Measurements from ENCODE around the gene AASDH.
A peak's percentile ranks its signal among the peaks of the same experiment; 100 is the strongest.

Gene AASDH

DNA sequence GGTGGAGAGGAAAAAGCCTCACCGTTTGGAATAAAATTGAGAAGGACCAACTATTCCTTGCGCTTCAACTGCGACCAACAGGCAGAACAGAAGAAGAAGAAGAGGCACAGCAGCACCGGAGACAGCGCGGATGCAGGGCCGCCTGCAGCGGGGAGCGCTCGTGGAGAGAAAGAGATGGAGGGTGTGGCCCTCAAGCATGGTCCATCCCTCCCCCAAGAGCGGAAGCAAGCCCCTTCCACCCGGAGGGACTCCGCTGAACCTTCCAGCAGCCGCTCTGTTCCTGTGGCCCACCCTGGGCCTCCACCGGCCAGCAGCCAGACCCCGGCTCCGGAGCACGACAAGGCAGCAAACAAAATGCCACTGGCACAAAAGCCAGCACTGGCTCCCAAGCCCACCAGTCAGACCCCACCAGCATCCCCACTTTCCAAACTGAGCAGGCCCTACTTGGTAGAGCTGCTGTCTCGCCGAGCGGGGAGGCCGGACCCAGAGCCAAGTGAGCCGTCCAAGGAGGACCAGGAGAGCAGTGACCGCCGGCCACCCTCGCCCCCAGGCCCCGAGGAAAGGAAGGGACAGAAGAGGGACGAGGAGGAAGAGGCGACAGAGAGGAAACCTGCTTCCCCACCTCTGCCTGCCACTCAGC, 71.2 kb downstream of the AASDH start:
- no peak for DNase-seq (ENCODE audit: low spot score)

DNA sequence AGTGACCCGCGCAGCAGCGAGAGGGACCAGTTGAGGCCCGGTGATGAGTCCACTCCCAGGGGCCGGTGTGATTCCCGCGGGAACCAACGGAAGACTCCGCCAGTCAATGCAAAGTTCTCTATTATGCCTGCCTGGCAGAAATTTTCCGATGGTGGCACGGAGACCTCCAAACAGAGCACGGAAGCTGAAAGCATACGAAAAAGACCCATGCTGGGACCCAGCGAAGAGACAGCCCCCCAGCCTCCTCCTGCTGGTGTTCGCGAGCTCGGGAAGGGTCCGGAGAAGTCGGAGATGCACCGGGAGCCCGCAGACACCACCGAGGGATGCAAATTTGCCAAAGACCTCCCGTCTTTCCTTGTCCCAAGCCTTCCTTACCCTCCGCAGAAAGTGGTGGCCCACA, 71.7 kb downstream of the AASDH start:
- DNase-seq (ENCODE audit: low spot score): no peak

DNA sequence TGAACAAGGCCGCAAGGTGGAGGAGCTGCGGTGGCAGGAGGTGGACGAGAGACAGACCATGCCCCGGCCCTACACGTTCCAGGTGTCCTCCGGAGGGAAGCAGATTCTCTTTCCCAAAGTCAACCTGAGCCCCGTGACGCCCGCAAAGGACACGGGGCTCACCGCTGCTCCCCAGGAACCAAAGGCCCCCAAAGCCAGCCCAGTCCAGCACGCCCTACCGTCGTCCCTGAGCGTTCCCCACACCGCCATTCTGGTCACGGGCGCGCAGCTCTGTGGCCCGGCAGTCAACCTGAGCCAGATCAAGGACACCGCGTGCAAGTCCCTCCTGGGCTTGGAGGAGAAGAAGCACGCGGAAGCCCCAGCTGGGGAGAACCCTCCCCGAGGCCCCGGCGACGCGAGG, 72.2 kb downstream of the AASDH start:
- no peak for DNase-seq (ENCODE audit: low spot score)

DNA sequence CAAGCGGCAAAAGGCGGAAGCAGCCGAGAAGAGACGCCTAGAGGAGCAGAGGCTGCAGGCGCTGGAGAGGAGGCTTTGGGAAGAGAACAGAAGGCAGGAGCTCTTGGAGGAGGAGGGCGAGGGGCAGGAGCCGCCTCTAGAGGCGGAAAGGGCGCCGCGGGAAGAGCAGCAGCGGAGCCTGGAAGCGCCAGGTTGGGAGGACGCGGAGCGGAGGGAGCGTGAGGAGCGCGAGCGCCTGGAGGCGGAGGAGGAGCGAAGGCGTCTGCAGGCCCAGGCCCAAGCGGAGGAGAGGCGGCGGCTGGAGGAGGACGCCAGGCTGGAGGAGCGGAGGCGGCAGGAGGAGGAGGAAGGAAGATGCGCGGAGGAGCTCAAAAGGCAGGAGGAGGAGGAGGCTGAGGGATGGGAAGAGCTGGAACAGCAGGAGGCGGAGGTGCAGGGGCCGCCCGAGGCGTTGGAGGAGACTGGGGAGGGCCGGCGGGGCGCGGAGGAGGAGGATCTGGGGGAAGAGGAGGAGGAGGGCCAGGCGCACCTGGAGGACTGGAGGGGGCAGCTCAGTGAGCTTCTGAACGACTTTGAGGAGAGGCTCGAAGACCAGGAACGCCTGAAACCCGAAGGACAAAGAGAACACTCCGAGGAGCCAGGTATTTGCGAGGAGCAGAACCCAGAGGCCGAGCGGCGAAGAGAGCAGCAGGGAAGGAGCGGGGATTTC, 72.9 kb downstream of the AASDH start:
- DNase-seq (ENCODE audit: low spot score): no peak

DNA sequence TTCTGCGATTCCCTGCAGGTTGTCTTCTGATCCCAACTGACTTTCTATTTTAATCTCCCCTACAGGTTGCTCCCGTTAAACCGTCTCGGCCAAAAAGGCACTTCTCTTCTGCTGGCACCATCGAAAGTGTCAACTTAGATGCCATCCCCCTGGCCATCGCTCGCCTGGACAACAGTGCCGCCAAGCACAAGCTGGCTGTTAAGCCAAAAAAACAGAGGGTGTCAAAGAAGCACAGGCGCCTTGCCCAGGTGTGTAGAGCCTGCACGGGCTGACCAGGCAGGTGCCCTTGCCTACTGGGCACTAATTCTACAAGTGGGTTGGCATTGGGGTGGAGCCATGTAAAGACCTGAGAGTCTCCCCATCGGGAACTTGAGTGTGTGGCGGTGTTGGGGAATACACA, 74.2 kb downstream of the AASDH start:
- DNase-seq (ENCODE audit: low spot score): no peak

DNA sequence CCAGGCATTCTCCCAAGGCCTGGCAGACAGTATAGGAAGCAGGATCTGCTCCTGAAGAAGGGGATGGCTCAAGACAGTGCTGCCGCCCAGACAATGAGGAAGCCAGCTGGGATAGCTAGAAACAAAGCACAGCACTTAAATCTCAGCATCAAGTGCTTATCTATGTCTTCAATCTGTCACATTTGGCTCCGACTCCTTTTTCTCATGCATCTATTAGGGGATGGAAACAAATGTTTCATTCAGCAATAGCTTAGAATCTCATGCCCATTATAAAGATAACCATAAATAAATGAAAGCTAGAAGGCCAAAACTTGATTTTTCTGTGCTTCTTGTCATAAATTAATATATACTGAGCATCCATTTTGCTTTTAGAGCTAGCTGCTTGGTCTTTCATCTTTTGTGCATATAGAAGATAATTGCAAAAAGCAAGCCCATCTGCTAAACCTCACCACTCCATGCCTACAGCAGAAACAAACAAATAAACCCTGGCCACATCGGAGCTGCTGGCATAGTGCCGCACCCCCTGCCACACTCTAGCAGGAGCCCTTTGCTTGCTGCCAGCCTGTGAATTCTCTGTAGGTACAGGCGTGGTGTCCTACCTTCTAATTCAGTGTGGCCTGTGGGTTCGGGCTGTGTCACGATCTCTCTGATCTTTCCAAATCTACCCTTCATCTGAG, 75.9 kb downstream of the AASDH start:
- DNase-seq (ENCODE audit: low spot score): no peak

DNA sequence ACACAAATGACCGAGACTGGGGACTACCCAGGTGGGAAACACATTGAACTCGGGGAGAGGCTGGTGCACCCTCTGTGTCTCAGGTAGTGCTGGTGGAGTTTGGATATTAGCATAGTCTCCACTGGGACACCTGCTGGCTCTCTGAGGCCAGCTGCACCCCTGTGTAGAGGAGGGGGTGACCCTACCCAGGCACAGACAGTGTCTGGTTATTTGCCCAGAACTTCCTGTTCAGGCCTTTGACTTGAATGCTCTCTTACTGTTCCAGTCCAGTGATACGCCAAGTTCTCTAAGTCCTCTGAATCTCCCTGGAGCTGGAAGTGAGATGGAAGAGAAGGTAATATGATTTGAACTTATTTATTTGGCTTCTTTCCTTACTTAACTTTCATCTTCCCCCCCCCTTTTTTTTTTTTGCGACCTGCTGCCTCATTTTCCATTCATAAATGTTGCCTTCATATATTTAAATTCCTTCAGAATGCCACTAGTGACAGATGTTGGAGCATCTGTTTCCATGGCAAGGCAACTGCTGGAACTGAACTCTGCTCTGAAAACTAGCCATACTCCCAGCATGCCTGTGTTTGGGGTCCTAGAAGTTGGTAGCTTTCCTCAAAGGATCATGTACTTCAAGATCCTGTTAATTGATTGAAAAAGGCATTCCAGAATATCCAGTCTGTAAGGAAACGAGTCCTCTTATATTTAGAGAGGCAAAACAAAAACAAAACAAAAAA, 76.7 kb downstream of the AASDH start:
- no peak for DNase-seq (ENCODE audit: low spot score)

DNA sequence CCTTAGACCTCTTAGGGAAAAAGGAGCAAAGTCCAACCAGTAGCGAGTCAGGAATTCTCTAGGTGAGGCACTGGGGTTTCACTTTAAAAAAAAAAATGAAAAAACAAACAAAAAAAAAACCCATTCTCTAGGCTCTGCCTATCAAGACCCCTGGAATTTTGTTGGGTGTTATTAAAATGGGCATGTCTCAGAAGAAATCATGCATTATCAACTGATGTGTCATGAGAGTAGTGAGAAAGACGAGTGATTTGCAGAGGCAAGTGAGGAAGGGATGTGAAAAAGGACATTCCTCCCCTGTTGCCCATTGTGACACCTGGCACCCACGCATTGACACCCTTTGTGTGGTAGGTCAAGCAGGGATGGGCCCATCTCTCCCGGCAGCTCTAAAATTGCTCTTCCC, 78.9 kb downstream of the AASDH start:
- DNase-seq (ENCODE audit: low spot score): no peak

DNA sequence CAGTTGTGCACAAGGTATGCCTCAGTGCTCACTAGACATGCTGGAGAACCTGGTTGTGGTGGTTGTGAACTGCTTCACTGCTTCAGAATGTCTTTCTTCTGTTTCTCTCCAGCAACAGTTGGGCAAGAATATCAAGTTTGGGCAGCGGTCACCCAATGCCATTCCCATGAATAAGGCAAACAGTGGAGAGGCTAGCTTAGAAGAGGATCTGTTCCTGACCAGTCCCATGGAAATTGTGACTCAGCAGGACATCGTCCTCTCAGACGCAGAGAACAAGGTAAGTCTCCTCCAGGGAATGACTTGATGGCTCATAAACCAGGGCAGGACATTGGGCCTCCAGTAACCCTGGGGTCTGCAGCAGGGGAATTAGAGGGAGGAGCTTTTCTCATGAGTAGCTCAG, 79.9 kb downstream of the AASDH start:
- DNase-seq (ENCODE audit: low spot score): peak; percentile 43

DNA sequence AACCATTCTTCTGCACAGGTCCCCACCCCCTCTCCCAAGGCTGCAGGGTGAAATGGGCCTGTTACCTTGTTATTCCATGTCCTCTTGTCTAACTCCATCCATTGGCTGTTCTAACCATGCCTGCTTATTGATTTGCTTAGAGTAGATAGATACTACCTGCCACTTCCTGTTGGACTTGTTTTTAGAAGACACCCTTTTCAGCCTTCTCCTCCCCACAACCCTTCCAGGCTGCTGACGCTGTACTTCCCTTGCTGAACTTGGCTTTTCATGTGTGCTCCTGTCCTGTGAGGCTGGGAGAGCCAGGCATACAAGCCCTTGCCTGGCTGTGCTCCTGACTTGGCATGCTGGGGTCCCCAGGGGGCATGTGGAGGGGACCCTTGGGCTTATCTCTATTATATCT, 81.9 kb downstream of the AASDH start:
- DNase-seq (ENCODE audit: low spot score): no peak

DNA sequence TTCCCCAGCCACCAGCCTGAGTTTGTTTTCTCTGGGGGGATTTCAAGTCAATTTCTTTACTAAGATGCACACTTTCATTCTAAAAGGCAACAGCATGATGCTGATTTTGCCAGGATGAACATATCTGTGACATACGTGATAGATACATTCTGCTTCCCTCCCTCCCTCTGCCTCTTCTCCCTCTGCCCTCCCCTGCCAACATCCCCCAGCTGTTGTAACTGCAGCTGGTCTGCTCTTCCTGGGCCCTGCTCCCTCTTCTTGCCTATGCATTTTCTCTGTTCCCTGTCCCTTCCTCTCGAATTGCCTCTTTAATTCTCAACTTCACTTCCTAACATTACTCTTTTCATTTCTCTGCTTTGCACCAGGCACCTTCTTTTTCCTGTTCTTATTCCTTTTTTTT, 83.4 kb downstream of the AASDH start:
- DNase-seq (ENCODE audit: low spot score): no peak

DNA sequence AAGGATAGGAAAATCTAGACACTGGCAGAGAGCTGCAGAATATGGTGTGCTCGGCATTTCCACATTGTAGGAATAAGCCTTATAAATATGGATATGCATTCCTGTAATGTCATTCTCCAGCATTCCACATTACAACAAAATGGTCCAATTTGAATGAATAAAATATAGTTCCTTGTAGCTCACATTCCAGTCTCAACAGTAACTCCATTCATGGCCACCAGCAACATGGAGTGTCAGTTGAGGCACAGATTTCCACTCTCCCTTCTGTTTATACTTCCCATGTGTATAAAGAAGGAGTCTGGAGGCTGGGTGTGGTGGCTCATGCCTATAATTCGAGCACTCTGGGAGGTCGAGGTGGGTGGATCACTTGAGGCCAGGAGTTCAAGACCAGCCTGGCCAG, 84.5 kb downstream of the AASDH start:
- no peak for DNase-seq (ENCODE audit: low spot score)

DNA sequence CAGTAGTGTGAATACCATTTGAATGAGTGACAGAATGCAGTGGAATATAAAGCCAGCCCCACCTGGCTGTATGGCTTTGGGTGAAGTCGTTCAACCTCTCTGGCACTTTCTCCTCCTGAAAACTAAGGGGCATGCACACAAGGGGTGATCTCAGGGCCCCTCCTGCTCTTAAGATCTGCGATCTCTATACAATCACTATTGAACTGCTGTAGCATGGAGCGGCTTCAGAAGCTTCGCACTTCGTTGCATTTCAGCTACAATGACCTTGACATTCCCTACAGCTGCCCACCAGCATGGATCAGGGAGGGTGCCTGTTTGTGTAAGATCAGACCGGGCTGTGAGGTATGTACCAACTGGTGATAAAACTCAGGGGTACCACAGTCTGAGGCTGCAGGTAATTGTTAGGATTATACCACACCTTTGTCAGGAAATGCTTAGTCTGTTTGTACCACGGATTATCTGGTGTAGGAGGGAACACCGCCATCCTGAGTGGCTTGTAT, 85.2 kb downstream of the AASDH start:
- no peak for DNase-seq (ENCODE audit: low spot score)

DNA sequence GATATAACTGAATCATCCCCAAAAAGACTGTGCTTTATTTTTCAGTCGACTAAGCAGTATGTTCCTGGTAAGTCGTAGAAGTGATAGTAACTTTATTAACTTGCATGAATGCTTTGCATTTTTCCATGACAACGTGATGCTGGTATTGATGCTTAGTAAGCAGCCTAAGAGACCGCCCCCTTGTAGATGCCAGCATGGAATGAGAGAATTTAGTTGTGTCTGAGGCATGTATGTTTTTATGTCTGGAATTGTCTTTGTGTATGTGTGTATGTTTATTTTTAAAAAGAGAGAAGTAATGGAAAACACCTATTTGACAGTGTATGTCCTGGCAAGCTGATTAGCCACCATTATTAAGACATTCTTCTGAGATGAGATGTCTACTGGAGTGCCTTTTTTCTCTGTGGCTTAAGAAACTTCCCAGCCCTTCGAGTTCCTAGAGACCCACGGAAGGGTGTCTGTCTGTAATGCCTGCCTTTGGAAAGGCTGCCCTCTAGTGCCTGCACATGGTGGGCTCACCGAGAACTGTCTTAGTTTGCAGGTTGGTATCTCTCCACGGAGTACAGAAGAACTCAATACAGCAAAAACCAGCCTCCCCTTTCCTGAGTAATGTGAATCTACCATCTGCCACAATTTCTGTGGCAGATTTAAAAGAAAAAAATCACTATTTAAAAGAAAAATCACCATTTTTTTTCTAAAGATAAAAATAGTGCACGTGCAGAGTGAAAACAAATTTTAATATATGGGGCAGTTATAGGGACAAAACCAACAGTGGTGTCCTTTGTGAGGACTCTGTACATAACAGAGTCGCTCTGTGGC, 85.9 kb downstream of the AASDH start:
- DNase-seq (ENCODE audit: low spot score): peak; percentile 74

DNA sequence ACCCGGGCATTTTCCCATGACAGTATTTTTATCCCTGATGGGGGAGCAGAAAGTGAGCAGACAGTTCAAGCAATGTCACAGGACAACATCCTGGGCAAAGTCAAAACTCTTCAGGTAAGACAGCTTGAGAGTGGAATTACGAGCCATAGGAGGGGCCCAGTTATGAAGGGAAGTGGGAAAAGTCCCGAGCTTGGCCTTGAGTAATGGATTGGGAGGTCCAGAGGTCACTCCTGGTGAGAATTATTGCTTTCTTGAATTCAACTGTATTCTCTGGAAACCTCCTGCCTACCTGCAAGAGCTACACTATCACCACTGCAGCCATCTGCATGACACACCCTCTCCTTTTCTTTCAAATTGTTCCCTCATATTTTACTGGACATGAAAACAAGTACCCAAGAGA, 89.1 kb downstream of the AASDH start:
- DNase-seq (ENCODE audit: low spot score): no peak

DNA sequence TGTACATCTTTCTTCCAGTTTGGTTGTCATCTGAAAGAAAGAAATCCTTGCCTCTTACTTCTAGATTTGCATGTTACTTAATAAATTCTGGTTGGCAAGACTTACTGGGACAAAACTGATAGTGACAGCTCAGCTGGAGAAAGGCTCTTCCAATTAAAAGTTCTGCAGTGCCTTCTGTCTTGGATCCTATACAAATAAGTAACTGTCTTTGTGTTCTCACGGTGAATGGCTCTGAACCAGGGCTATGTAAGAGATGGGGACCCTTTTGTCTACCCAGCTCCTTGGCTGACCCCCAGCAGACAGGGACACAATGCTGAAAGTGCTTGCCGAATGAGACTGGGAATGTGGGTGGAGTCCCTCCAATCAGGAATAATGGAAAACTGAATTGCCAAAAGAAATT, 89.5 kb downstream of the AASDH start:
- no peak for DNase-seq (ENCODE audit: low spot score)

DNA sequence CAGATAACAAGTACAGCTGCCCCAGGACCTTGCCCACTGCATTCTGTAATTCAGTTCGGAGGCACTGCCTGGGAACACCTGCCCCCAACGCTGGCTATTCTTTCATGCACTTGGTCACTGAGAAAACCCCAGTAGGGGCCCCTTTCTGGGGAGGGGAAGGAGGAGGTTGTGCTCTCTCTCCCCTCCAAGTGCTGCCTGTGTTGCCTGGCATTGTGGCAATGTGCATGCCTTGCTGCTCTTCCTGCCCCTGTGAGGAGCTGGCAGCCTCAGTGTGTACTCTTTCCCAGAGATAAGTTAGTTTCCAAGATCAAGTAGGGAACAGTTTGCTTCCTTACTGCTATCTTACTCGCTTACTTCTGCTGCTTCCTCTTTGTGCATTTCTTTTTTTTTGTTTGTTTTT, 90.8 kb downstream of the AASDH start:
- no peak for DNase-seq (ENCODE audit: low spot score)

DNA sequence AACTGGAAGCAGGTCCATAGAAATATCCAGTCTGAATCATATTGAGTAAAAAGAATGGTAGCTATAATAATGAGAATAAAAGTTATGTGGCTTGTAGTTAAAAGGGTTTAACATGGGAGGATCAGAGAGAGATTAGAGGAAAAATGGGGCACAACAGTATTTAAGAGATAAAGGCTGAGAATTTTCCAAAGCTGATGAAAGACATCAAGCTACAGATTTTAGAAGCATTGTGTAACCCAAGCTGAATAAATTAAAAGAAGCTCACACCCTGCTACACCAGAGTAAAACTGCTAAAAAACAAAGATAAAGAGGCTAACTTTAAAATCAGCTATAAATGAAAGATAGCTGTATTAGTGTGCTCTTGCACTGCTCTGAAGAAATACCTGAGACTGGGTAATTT, 94.2 kb downstream of the AASDH start:
- no peak for DNase-seq (ENCODE audit: low spot score)

DNA sequence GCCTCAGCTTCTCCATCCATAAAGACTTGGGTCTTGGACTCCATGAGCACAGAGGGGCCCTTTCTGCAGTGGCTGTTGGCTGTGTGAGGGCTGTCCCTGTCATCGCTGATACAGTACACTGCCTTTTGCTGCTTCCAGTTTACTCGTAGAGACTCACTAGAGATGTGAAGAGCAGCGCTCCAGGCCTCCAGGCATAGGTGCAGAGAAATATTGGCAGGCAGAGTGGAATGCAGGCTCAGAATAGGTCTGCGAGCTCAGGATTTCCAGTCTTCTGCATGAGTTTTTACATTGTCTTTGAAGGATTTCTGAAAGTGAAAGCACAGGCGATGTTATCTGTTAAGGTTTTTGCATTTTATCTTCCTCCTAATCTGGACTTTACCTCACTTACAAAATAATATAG, 97.4 kb downstream of the AASDH start:
- DNase-seq (ENCODE audit: low spot score): no peak

DNA sequence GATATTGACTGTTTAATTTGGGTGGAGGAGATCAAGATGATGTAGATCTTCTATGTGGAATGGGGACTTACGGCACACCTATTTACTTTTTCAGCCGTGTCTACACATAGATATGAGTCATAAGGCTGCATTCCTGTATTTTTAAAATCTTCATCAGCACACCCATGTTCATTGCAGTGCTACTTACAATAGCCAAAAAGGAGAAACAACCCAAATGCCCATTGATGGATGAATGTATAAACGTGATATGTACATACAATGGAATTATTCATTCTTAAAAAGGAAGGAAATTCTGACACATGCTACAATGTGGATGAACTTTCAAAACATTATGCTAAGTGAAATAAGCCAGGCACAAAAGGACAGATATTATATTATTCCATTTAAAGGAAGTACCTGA, 98.6 kb downstream of the AASDH start:
- DNase-seq (ENCODE audit: low spot score): no peak

Data from iPS-NIHi11 (cell line).